Measurements from ENCODE around the gene COL18A1. TPM values are rescaled to one million over a fixed set of nuclear protein-coding genes. Genes with fewer than 3 reads are reported as not detected.

COL18A1 gene
- total RNA-seq, 6 experiments from 2014 or later = 39.8 to 93.5 (median 86.8) TPM

DNA sequence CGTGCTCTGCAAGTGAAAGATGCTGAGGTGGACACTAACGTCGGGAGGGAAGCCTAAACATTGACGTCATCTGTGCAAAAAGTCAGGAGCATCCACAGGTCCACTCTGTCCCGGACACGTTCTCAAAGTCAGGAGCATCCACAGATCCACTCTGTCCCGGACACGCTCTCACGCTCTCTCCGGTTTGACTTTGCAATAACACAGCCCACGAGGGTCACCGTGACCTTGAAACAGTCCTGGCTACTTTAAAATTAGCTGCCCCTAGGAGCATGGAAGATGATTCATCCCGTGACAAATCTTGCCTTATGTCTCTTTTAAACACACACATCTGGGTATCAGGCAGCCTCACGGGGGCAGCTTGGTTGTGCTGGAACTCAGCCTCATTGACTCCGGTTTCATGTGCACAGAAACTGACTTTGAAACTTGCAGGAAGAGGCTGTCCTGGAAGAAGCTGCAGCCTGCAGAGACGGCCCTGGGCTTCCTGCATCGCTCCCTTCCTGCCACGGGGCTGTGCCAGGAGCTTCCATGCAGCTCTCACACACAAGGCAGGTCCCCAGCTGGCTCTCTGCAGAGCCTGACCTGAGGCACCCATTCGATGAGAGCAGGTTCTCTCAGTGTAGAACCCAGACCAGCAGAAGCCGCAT is 18.1 kb upstream of the COL18A1 start:
- Mint-ChIP-seq H3K36me3 (ENCODE audit: low read depth) (no peaks in the 10 kb centered on the region; the same call in 1 of the 2 replicates), H3K4me3 (peak overlapping the region; percentile 78), H3K27ac (peak overlapping the region; percentile 86), H3K9me3 (no peaks in the 10 kb centered on the region), H3K27me3 (ENCODE audit: insufficient read depth) (peaks cover 4% of the 10 kb centered on the region), H3K4me1 (ENCODE audit: low read depth) (peaks cover 24% of the 10 kb centered on the region)
- TF ChIP-seq CTCF (IDR thresholded peaks at IDR 0.05) = peak; percentile 65
- DNase-seq = peak; percentile 94

- H3K36me3 Mint-ChIP-seq (ENCODE audit: low read depth) = no peaks in the 10 kb centered on the region; the same call in 1 of the 2 replicates
- no peak for DNase-seq
- H3K27ac Mint-ChIP-seq = peak overlapping the region; percentile 86
- TF ChIP-seq CTCF (IDR thresholded peaks at IDR 0.05) = no peak
- H3K4me3 Mint-ChIP-seq = peak overlapping the region; percentile 78; the same call in 1 of the 2 replicates
- H3K27me3 Mint-ChIP-seq (ENCODE audit: insufficient read depth) = peaks cover 6% of the 10 kb centered on the region
- H3K9me3 Mint-ChIP-seq = no peaks in the 10 kb centered on the region
- H3K4me1 Mint-ChIP-seq (ENCODE audit: low read depth) = peaks cover 24% of the 10 kb centered on the region
These were observed 17.5 kb upstream of the COL18A1 start for GRCh38 chr21:45387506-45387905.

DNA sequence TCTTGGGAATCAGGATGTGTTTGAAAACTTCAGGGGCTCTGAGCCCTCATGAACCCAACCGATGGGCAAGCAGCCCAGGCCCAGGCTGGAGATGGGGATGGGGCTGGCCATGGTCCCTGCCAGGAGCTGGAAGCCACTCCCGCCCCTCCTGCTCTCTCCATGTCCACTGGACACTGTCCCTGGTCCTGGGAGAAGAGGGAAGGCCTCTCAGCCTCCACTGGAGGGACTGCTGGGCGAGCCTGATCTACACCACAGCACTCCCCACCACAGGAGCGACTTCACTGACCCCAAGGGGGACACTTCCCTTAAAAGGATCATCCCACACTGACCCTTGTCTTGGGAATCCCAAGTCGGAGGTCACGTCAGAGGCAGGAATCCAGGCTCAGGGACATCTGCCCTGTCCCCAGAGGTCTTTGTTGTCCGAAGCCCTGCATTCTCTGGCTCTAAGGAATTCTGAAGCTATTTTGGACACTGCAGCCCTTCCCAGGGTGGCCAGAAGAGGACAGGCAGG is 16.9 kb upstream of the COL18A1 start:
- no peak overlapping the region for H3K4me3 Mint-ChIP-seq
- H3K27me3 Mint-ChIP-seq (ENCODE audit: insufficient read depth) = peaks cover 2% of the 10 kb centered on the region
- H3K36me3 Mint-ChIP-seq (ENCODE audit: low read depth) = no peaks in the 10 kb centered on the region
- no peak for TF ChIP-seq CTCF (IDR thresholded peaks at IDR 0.05)
- no peaks in the 10 kb centered on the region for H3K9me3 Mint-ChIP-seq
- 0 out of 2 replicates have a peak overlapping the region, but pooled peaks have one; percentile 86 for H3K27ac Mint-ChIP-seq
- DNase-seq = no peak
- peaks cover 24% of the 10 kb centered on the region for H3K4me1 Mint-ChIP-seq (ENCODE audit: low read depth)

- Mint-ChIP-seq H3K36me3 (ENCODE audit: low read depth) (no peaks in the 10 kb centered on the region), H3K4me3 (no peak overlapping the region), H3K9me3 (no peaks in the 10 kb centered on the region), H3K27ac (no peak overlapping the region), H3K27me3 (ENCODE audit: insufficient read depth) (peaks cover 2% of the 10 kb centered on the region), H3K4me1 (ENCODE audit: low read depth) (peaks cover 24% of the 10 kb centered on the region)
- no peak for DNase-seq
- no peak for TF ChIP-seq CTCF (IDR thresholded peaks at IDR 0.05)
These were observed 16.2 kb upstream of the COL18A1 start for GRCh38 chr21:45388611-45389296.

DNA sequence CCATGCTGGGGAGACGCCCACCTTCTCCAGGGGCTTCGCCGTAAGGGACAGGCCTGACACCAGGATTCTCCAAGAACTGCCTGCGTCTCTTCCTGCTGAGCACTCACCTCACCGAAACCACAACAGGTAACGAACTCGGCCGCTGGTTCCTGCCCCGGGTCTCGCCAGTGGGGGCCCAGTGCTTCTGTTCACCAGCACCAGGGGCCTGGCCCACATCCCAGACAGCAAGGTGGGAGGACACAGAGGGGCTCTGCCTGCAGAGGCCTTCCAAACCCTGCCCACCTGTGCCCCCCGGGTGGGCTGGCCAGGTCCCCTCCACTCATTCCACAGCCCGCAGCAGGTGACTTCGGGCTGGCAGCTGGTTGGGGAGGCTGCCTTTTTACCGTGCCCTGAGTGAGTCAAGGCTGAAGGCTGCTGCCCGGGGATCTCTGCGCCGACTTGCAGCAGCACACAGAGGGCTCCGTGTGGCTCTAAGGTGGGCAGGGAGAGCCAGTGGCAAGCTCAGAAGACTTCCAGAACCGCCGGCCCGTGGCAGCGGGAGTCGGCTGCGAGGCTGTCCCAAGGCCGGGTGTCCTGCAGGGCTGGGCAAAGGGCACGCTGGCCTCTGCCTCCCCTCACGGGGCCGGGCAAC is 14.7 kb upstream of the COL18A1 start:
- no peak for DNase-seq
- no peak for TF ChIP-seq CTCF (IDR thresholded peaks at IDR 0.05)
- Mint-ChIP-seq H3K27ac (no peak overlapping the region), H3K9me3 (no peaks in the 10 kb centered on the region), H3K27me3 (ENCODE audit: insufficient read depth) (peaks cover 5% of the 10 kb centered on the region), H3K4me3 (no peak overlapping the region), H3K4me1 (ENCODE audit: low read depth) (peaks cover 24% of the 10 kb centered on the region), H3K36me3 (ENCODE audit: low read depth) (no peaks in the 10 kb centered on the region)
